ENCODE measurements around the gene FRYL.
"Not testable (repeated sequence)": the region's sequence is repeated elsewhere in the genome, so short reads cannot be mapped to it uniquely, and the experiment has no call there.

DNA sequence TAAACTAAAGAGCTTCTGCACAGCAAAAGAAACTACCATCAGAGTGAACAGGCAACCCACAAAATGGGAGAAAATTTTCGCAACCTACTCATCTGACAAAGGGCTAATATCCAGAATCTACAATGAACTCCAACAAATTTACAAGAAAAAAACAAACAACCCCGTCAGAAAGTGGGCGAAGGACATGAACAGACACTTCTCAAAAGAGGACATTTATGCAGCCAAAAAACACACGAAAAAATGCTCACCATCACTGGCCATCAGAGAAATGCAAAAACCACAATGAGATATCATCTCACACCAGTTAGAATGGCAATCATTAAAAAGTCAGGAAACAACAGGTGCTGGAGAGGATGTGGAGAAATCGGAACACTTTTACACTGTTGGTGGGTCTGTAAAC, 63.8 kb downstream of the FRYL start:
- TF ChIP-seq, protein P1, sequence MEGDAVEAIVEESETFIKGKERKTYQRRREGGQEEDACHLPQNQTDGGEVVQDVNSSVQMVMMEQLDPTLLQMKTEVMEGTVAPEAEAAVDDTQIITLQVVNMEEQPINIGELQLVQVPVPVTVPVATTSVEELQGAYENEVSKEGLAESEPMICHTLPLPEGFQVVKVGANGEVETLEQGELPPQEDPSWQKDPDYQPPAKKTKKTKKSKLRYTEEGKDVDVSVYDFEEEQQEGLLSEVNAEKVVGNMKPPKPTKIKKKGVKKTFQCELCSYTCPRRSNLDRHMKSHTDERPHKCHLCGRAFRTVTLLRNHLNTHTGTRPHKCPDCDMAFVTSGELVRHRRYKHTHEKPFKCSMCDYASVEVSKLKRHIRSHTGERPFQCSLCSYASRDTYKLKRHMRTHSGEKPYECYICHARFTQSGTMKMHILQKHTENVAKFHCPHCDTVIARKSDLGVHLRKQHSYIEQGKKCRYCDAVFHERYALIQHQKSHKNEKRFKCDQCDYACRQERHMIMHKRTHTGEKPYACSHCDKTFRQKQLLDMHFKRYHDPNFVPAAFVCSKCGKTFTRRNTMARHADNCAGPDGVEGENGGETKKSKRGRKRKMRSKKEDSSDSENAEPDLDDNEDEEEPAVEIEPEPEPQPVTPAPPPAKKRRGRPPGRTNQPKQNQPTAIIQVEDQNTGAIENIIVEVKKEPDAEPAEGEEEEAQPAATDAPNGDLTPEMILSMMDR (IDR thresholded peaks at IDR 0.05): not testable (repeated sequence)
- TF ChIP-seq ZFX (IDR thresholded peaks at IDR 0.05; ENCODE audit: borderline replicate concordance): not testable (repeated sequence)

Measured in 22Rv1 (cell line).